ENCODE results near the gene INPP5F.

INPP5F gene

DNA sequence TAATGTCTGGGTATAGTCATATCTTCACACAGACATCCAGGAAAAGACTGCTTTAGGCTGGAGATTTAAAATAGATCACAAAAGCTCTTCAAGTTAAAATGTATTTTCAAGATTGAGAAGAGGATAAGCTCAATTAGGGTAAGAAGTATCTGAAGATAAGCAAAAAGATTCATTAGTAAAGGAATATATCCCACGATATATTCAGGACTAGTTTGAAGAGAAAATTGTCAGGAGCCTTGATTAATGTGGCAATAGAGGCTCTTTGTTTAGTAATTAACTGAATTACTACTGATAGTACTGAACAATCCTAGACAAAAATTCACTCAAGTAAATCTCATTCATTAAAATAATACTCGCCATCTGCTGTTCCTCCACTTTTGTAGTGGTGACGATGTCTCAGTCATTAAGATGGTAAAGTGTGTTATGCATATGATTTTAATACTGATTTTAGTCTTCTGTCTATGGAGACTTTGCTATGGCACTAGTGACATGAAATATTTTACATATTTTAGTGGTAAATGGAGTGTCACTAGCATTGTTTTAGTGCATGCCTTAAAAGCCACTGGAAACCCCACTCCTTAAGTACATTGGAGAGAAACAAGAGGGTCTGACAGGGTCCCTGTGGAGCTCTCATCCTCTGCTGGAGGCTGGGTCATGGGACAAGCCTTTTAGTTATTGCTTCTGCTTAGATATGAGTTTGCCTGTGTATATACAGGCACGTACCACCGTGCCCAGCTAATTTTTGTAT lies 32.8 kb downstream of the INPP5F start:
- no peak for DNase-seq (ENCODE audit: low read depth in 1 of 2, low spot score in 1 of 2)
- TF ChIP-seq POLR2AphosphoS5 (IDR thresholded peaks at IDR 0.05; ENCODE audit: low read depth) (no peak), GABPA (IDR thresholded peaks at IDR 0.05; ENCODE audit: low read depth) (no peak), SPI1 (IDR thresholded peaks at IDR 0.05; ENCODE audit: borderline replicate concordance, low read depth) (no peak)
- TF ChIP-seq, protein P1, sequence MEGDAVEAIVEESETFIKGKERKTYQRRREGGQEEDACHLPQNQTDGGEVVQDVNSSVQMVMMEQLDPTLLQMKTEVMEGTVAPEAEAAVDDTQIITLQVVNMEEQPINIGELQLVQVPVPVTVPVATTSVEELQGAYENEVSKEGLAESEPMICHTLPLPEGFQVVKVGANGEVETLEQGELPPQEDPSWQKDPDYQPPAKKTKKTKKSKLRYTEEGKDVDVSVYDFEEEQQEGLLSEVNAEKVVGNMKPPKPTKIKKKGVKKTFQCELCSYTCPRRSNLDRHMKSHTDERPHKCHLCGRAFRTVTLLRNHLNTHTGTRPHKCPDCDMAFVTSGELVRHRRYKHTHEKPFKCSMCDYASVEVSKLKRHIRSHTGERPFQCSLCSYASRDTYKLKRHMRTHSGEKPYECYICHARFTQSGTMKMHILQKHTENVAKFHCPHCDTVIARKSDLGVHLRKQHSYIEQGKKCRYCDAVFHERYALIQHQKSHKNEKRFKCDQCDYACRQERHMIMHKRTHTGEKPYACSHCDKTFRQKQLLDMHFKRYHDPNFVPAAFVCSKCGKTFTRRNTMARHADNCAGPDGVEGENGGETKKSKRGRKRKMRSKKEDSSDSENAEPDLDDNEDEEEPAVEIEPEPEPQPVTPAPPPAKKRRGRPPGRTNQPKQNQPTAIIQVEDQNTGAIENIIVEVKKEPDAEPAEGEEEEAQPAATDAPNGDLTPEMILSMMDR (IDR thresholded peaks at IDR 0.05; ENCODE audit: insufficient read depth, low read length) = no peak
- TF ChIP-seq, protein P2, sequence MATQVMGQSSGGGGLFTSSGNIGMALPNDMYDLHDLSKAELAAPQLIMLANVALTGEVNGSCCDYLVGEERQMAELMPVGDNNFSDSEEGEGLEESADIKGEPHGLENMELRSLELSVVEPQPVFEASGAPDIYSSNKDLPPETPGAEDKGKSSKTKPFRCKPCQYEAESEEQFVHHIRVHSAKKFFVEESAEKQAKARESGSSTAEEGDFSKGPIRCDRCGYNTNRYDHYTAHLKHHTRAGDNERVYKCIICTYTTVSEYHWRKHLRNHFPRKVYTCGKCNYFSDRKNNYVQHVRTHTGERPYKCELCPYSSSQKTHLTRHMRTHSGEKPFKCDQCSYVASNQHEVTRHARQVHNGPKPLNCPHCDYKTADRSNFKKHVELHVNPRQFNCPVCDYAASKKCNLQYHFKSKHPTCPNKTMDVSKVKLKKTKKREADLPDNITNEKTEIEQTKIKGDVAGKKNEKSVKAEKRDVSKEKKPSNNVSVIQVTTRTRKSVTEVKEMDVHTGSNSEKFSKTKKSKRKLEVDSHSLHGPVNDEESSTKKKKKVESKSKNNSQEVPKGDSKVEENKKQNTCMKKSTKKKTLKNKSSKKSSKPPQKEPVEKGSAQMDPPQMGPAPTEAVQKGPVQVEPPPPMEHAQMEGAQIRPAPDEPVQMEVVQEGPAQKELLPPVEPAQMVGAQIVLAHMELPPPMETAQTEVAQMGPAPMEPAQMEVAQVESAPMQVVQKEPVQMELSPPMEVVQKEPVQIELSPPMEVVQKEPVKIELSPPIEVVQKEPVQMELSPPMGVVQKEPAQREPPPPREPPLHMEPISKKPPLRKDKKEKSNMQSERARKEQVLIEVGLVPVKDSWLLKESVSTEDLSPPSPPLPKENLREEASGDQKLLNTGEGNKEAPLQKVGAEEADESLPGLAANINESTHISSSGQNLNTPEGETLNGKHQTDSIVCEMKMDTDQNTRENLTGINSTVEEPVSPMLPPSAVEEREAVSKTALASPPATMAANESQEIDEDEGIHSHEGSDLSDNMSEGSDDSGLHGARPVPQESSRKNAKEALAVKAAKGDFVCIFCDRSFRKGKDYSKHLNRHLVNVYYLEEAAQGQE (IDR thresholded peaks at IDR 0.05; ENCODE audit: insufficient replicate concordance, low read depth) = no peak
- H3K4me3 ChIP-seq (replicated peaks; ENCODE audit: insufficient read depth, low read length) = no peak overlapping the region
- H3K27me3 ChIP-seq (ENCODE audit: insufficient read depth, poor library complexity, severe bottlenecking) = no peaks in the 10 kb centered on the region
- H3K27ac ChIP-seq (replicated peaks) = no peak overlapping the region

DNA sequence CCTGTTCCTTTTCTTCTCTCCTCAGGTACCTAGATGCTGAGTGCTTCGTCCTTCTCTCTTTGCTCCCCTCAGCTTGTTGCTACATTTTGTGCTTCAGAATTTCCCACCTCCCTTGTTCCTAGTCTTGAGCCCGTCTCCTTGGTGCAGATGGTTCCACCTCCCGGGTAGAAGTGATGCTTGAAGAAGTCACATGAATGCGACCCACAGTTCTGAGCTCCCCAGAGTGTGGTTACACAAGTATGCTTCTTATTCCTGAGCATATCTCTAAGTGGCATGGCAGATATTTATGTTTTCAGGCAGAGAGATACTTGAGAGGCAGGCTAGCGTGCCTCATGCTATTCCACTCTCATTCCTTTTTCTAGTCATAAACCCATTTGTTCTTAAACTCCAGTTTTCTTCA lies 34.0 kb downstream of the INPP5F start:
- DNase-seq (ENCODE audit: low read depth in 1 of 2, low spot score in 1 of 2) = no peak
- TF ChIP-seq, protein P1 (IDR thresholded peaks at IDR 0.05; ENCODE audit: insufficient read depth, low read length) = no peak
- TF ChIP-seq GABPA (IDR thresholded peaks at IDR 0.05; ENCODE audit: low read depth) = no peak
- no peak for TF ChIP-seq POLR2AphosphoS5 (IDR thresholded peaks at IDR 0.05; ENCODE audit: low read depth)
- TF ChIP-seq, protein P2 (IDR thresholded peaks at IDR 0.05; ENCODE audit: insufficient replicate concordance, low read depth) = no peak
- no peak for TF ChIP-seq SPI1 (IDR thresholded peaks at IDR 0.05; ENCODE audit: borderline replicate concordance, low read depth)
- no peak overlapping the region for H3K27ac ChIP-seq (replicated peaks)

DNA sequence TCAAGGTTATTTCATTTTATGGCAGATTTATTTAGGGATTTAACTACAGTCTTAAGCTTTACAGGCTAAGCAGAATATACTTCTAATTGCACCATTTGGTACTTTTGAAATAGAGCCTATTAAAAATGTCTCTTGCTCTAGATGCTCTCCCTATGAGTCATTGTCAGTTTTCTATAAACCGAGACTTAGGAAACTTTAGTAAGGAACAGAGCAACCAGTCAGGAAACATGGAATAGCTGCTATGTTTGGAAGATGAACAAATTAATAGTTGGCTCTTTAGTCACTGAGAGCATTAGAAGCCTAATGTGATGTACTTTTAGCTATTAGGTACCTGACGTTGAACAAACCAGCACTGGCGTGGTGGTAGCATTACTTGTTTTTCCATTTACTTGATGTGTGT lies 35.3 kb downstream of the INPP5F start:
- no peak for DNase-seq (ENCODE audit: low read depth in 1 of 2, low spot score in 1 of 2)
- H3K27ac ChIP-seq (replicated peaks) = no peak overlapping the region

More for the DNA sequence above, 34.0 kb downstream of the INPP5F start:
- no peaks in the 10 kb centered on the region for H3K27me3 ChIP-seq (ENCODE audit: insufficient read depth, poor library complexity, severe bottlenecking)
- H3K4me3 ChIP-seq (replicated peaks; ENCODE audit: insufficient read depth, low read length) = no peak overlapping the region

More for the DNA sequence above, 35.3 kb downstream of the INPP5F start:
- Histone ChIP-seq H3K27me3 (ENCODE audit: insufficient read depth, poor library complexity, severe bottlenecking) (no peaks in the 10 kb centered on the region), H3K4me3 (replicated peaks; ENCODE audit: insufficient read depth, low read length) (no peak overlapping the region)
- no peak for TF ChIP-seq GABPA (IDR thresholded peaks at IDR 0.05; ENCODE audit: low read depth)
- TF ChIP-seq, protein P1 (IDR thresholded peaks at IDR 0.05; ENCODE audit: insufficient read depth, low read length) = no peak
- TF ChIP-seq POLR2AphosphoS5 (IDR thresholded peaks at IDR 0.05; ENCODE audit: low read depth) = no peak
- TF ChIP-seq SPI1 (IDR thresholded peaks at IDR 0.05; ENCODE audit: borderline replicate concordance, low read depth) = no peak
- TF ChIP-seq, protein P2 (IDR thresholded peaks at IDR 0.05; ENCODE audit: insufficient replicate concordance, low read depth) = no peak

Measured in HL-60 (cell line).